ENCODE data around the gene PIEZO1.
A peak's percentile ranks its signal among the peaks of the same experiment; 100 is the strongest.

Gene PIEZO1

GRCh38 chr16:88739977-88740726 is 44.9 kb downstream of the PIEZO1 start:
- H3K4me3 ChIP-seq (ENCODE audit: low read depth, low read length): no peak overlapping the region
- DNase-seq (ENCODE audit: low read depth): no peak

GRCh38 chr16:88739139-88739976 is 45.7 kb downstream of the PIEZO1 start:
- DNase-seq (ENCODE audit: low read depth): no peak
- H3K4me3 ChIP-seq (ENCODE audit: low read depth, low read length): no peak overlapping the region

- no peak for DNase-seq (ENCODE audit: low read depth)
- H3K4me3 ChIP-seq (ENCODE audit: low read depth, low read length): no peak overlapping the region
These were observed 46.6 kb downstream of the PIEZO1 start for GRCh38 chr16:88738151-88739084.

DNA sequence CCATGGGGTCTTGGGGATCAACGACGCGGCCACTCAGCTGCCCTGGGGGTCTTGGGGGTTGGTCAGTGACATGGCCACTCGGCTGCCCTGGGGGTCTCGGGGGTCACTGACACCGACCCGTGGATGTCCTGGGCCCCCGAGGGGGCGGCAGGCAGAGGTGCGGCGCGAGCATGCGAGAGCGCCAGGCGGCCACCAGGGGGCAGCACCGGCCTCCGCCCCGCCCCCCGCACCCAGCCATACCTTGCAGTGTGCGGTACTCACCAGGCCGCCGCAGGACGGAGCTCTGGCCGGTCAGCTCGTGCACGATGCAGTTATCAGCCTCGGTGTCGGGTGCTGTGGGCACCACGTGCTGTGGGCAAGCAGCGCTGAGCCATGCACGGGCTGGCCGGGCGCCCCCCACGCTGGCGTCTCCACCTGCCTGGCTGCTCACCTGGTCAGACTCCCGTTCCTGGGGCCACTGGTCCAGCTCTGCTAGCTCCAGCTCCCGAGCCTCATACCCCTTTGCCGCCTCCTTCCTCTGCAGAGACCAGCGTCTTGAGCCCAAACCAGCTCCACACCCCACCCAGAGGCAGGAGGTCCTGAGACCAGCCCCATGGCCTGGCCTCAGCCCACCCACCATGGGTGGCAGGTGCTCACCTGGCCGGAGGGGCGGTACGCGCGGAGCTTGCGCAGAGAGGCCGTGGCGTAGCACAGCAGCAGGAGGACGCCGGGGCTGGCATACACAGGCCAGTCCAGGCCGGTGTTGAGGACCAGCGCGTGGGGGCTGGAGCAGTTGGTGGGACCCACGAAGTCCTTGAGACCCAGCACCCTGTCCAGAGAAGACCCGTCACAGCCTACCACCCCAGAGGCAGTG is 47.5 kb downstream of the PIEZO1 start:
- no peak overlapping the region for H3K4me3 ChIP-seq (ENCODE audit: low read depth, low read length)
- peak; percentile 45 for DNase-seq (ENCODE audit: low read depth)

DNA sequence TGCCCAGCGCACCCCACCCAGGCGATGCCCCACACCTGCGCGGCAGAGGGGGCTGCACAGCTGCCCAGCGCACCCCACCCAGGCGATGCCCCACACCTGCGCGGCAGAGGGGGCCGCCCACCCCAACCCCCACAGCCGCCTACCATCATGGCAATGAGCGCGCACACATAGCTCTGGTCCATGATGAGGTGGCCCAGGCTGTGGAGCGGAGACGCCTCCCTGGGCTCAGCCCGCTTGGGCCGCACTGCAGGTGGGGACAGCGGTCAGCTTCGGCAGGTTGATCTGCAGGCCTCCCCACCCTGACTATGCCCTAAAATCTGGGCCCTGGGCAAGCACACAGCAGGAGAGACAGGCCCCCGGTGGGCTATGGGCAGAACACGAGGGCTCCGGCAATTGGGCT is 48.5 kb downstream of the PIEZO1 start:
- DNase-seq (ENCODE audit: low read depth): no peak

DNA sequence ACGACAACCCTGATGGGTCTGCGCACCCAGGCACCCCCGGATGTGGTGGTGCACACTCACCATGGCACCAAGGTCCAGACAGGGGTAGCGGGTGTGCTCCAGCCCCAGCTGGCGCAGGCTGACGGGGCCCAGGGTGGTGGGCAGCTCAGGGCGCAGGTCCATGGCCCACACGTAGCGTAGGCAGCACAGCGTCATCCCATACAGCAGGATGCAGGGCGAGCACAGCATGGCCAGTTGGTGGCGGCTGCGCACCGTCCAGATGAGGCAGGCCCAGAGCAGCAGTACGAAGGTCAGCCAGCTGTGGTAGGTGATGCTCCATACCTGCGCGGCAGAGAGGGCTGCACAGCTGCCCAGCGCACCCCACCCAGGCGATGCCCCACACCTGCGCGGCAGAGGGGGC is 48.9 kb downstream of the PIEZO1 start:
- no peak overlapping the region for H3K4me3 ChIP-seq (ENCODE audit: low read depth, low read length)
- no peak for DNase-seq (ENCODE audit: low read depth)

More for the DNA sequence above, 48.5 kb downstream of the PIEZO1 start:
- H3K4me3 ChIP-seq (ENCODE audit: low read depth, low read length): no peak overlapping the region

- H3K4me3 ChIP-seq (ENCODE audit: low read depth, low read length): no peak overlapping the region
- no peak for DNase-seq (ENCODE audit: low read depth)
These were observed 49.4 kb downstream of the PIEZO1 start for GRCh38 chr16:88735616-88736015.

- no peak for DNase-seq (ENCODE audit: low read depth)
- H3K4me3 ChIP-seq (ENCODE audit: low read depth, low read length): no peak overlapping the region
These were observed 49.9 kb downstream of the PIEZO1 start for GRCh38 chr16:88735121-88735520.

GRCh38 chr16:88734361-88734728 is 50.7 kb downstream of the PIEZO1 start:
- H3K4me3 ChIP-seq (ENCODE audit: low read depth, low read length): no peak overlapping the region
- no peak for DNase-seq (ENCODE audit: low read depth)

DNA sequence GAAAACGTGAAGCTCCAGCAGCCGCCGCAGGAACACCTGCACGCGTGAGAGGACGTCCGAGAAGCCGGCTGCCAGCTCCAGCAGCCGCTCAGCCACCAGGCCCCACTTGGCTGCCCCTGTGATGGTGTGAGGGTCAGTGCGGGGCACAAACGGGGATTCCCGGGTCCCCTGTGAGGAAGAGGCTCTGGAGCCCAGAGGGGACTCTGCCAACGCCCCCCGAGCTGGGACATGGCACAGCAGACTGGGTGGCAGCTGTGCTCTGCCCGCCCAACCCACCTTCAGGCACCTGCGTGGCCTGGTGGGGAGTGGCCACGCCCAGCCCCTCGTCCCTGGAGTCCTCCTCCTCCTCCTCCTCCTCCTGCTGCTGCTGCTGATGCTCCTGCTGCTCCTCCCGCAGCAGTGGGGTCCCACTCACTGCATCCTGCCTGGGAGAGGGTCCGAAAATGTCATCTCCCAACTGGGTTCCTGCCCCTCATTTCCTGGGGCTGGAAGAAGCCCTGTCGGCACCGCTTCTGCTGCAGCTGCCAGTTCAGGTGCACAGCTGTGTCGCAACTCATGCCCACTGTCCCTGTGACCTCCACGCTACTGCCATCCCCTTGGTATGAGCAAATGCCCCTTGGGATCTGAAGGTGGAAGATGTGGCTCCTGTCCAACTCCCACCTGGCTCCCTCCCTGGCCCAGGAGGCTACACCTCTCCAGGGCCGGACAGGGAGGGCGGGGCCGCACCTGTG is 51.2 kb downstream of the PIEZO1 start:
- DNase-seq (ENCODE audit: low read depth): no peak
- no peak overlapping the region for H3K4me3 ChIP-seq (ENCODE audit: low read depth, low read length)

GRCh38 chr16:88732961-88733294 is 52.1 kb downstream of the PIEZO1 start:
- DNase-seq (ENCODE audit: low read depth): no peak
- H3K4me3 ChIP-seq (ENCODE audit: low read depth, low read length): no peak overlapping the region

DNA sequence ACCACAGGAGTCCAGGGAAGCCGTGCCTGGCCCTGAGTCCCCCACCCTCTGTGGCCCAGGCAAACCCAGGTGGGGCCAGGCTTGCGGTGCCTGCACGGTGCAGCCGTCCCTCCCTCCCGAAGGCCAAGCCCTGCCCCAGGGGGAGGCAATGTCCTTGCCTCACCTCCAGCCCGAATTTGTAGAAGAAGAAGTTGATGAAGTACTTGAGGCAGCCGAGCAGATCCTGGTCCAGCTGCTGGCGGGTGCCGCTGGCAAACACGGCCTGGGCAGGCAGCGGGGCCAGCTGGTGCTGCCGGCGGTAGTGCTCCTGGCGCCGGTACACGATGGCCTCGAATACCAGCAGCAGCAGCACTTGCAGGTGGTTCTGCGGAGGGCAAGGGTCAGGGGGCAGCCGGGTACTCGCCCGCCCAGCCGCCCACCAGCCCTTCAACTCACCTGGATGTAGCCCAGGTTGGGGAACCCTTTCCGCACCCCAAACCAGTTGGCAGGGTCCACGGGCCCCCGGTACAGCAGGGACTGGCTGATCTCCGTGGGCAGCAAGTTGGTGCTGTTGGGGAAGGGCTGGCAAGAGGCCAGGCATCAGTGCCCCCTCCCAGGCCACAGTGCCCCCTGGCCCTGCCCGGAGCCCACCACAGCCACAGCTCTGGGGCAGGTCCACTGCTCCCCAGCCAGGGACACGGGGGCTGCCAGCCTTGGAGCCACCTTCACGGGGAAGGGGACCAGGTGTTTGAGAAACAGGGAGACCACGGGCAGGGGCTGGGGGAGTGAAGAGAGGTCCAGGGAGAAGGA is 52.7 kb downstream of the PIEZO1 start:
- no peak overlapping the region for H3K4me3 ChIP-seq (ENCODE audit: low read depth, low read length)
- DNase-seq (ENCODE audit: low read depth): no peak

- H3K4me3 ChIP-seq (ENCODE audit: low read depth, low read length): no peak overlapping the region
- no peak for DNase-seq (ENCODE audit: low read depth)
These were observed 53.3 kb downstream of the PIEZO1 start for GRCh38 chr16:88731699-88732098.

- no peak for DNase-seq (ENCODE audit: low read depth)
- H3K4me3 ChIP-seq (ENCODE audit: low read depth, low read length): no peak overlapping the region
These were observed 54.1 kb downstream of the PIEZO1 start for GRCh38 chr16:88730632-88731607.

GRCh38 chr16:88727871-88728270 is 57.1 kb downstream of the PIEZO1 start:
- DNase-seq (ENCODE audit: low read depth): no peak
- no peak overlapping the region for H3K4me3 ChIP-seq (ENCODE audit: low read depth, low read length)

GRCh38 chr16:88726981-88727380 is 58.0 kb downstream of the PIEZO1 start:
- DNase-seq (ENCODE audit: low read depth): no peak
- no peak overlapping the region for H3K4me3 ChIP-seq (ENCODE audit: low read depth, low read length)

- no peak overlapping the region for H3K4me3 ChIP-seq (ENCODE audit: low read depth, low read length)
- no peak for DNase-seq (ENCODE audit: low read depth)
These were observed 58.6 kb downstream of the PIEZO1 start for GRCh38 chr16:88726408-88726749.
